B cell (primary cell): ENCODE data around the gene PRKCZ.

Source experiments
- CTCF ChIP-seq: fragments of 200-600 bp; IDR thresholded peaks from one replicate; pipeline ENCODE4 v1.8.0; 2022; ENCODE audit warnings: antibody characterized with exemption, mild to moderate bottlenecking
- EZH2 ChIP-seq: IDR thresholded peaks from 2 replicates; pipeline ENCODE4 v1.6.1; 2012; ENCODE audit warnings: borderline replicate concordance, low read depth, mild to moderate bottlenecking, moderate library complexity, low read length; ENCODE audit not compliant: insufficient read depth, poor library complexity, severe bottlenecking

GRCh38 chr1:2174348-2175054 lies 124.3 kb downstream of the PRKCZ start:
- TF ChIP-seq EZH2 (no peak), CTCF (peak; percentile 61)
